Neuronal stem cell (in vitro differentiated cells): ENCODE data around the gene SYNJ1.

Experiments
- DNase-seq: peaks from one replicate; pipeline ENCODE4 v3.0.0-alpha.2; 2013; ENCODE audit warnings: low spot score
- H2AFZ ChIP-seq: one replicate; pipeline ENCODE4 v1.6.1; 2013; ENCODE audit warnings: mild to moderate bottlenecking, low read length, inconsistent platforms
- H2AK5ac ChIP-seq: 2 replicates; pipeline ENCODE4 v1.6.1; 2013; ENCODE audit warnings: low read depth, mild to moderate bottlenecking, inconsistent platforms, low read length, moderate library complexity, mixed read lengths
- H2BK120ac ChIP-seq: 2 replicates; pipeline ENCODE4 v1.6.1; 2013; ENCODE audit warnings: low read depth, mild to moderate bottlenecking, inconsistent platforms, low read length, moderate library complexity, mixed read lengths
- H2BK12ac ChIP-seq: one replicate; pipeline ENCODE4 v1.6.1; 2013; ENCODE audit warnings: low read length, inconsistent platforms
- H2BK15ac ChIP-seq: 2 replicates; pipeline ENCODE4 v1.6.1; 2013; ENCODE audit warnings: mild to moderate bottlenecking, low read length, inconsistent platforms, mixed read lengths
- H2BK5ac ChIP-seq: one replicate; pipeline ENCODE4 v1.6.1; 2013; ENCODE audit warnings: inconsistent platforms, mild to moderate bottlenecking, low read length, moderate library complexity
- H3K14ac ChIP-seq: one replicate; pipeline ENCODE4 v1.6.1; 2013; ENCODE audit warnings: low read length, inconsistent platforms
- H3K18ac ChIP-seq: 2 replicates; pipeline ENCODE4 v1.6.1; 2013; ENCODE audit warnings: low read length, inconsistent platforms
- H3K23ac ChIP-seq: 2 replicates; pipeline ENCODE4 v1.6.1; 2013; ENCODE audit warnings: low read depth, mild to moderate bottlenecking, mixed read lengths, low read length, inconsistent platforms; ENCODE audit not compliant: poor library complexity
- H3K27ac ChIP-seq: replicated peaks from 3 replicates; pipeline ENCODE4 v1.5.1; 2013; ENCODE audit warnings: low read length, inconsistent platforms
- H3K27me3 ChIP-seq, 3 experiments: 2 replicates each; pipeline ENCODE4 v1.6.1; 2013; ENCODE audit warnings: low read length in 3 of 3, mild to moderate bottlenecking in 2 of 3, inconsistent platforms in 1 of 3, low read depth in 1 of 3, mixed read lengths in 1 of 3, moderate library complexity in 1 of 3; ENCODE audit not compliant: control insufficient read depth in 3 of 3, insufficient read depth in 3 of 3
- H3K36me3 ChIP-seq, 2 donors: replicated peaks in 1 of 2; 2 replicates each; pipeline ENCODE4 v1.6.1; 2013; ENCODE audit warnings: low read length in 2 of 2; ENCODE audit not compliant: control insufficient read depth in 2 of 2, insufficient read depth in 2 of 2
- H3K4ac ChIP-seq: 2 replicates; pipeline ENCODE4 v1.6.1; 2013; ENCODE audit warnings: inconsistent platforms, mild to moderate bottlenecking, low read length, moderate library complexity
- H3K4me1 ChIP-seq, 2 donors: 1 replicate in 1 of 2; 2 replicates in 1 of 2; pipeline ENCODE4 v1.6.1; 2013; ENCODE audit warnings: low read length in 2 of 2, low read depth in 1 of 2; ENCODE audit not compliant: control insufficient read depth in 2 of 2, insufficient read depth in 1 of 2
- H3K4me2 ChIP-seq: one replicate; pipeline ENCODE4 v1.6.1; 2013; ENCODE audit warnings: mild to moderate bottlenecking, low read length, inconsistent platforms; ENCODE audit not compliant: insufficient read depth, poor library complexity, severe bottlenecking
- H3K4me3 ChIP-seq, 2 donors: 2 replicates each; pipeline ENCODE4 v1.5.1; 2013; ENCODE audit warnings: low read length in 2 of 2, mild to moderate bottlenecking in 2 of 2, inconsistent platforms in 1 of 2, moderate library complexity in 1 of 2
- H3K79me1 ChIP-seq: one replicate; pipeline ENCODE4 v1.6.1; 2013; ENCODE audit warnings: low read depth, mild to moderate bottlenecking, inconsistent platforms, low read length, moderate library complexity
- H3K9ac ChIP-seq: one replicate; pipeline ENCODE4 v1.6.1; 2013; ENCODE audit warnings: mild to moderate bottlenecking, low read depth, low read length, inconsistent platforms; ENCODE audit not compliant: poor library complexity
- H3K9me3 ChIP-seq, 2 donors: replicated peaks in 1 of 2; 2 replicates each; pipeline versions ENCODE3 to v1.6.1; 2013; ENCODE audit warnings: low read length in 2 of 2, mild to moderate bottlenecking in 2 of 2, inconsistent platforms in 1 of 2, low read depth in 1 of 2, mixed read lengths in 1 of 2, moderate library complexity in 1 of 2; ENCODE audit not compliant: control insufficient read depth in 2 of 2, insufficient read depth in 1 of 2
- H4K8ac ChIP-seq: one replicate; pipeline ENCODE4 v1.6.1; 2013; ENCODE audit warnings: low read depth, mild to moderate bottlenecking, inconsistent platforms, low read length, moderate library complexity
- H4K91ac ChIP-seq: one replicate; pipeline ENCODE4 v1.6.1; 2013; ENCODE audit warnings: low read length, low read depth, mild to moderate bottlenecking, inconsistent platforms; ENCODE audit not compliant: poor library complexity
- WGBS, 2 donors: extraction: QIAGEN DNeasy Blood & Tissue Kit; methylation state at CpG; one replicate each; pipeline ENCODE4 v1.1.7; 2013; ENCODE audit warnings: missing lambda C conversion rate in 2 of 2, mixed read lengths in 1 of 2; ENCODE audit not compliant: insufficient read length in 2 of 2, insufficient replicate concordance in 1 of 2; ENCODE audit errors: extremely low coverage in 2 of 2; 5-methylcytosine and 5-hydroxymethylcytosine counted together

The SYNJ1 gene

GRCh38 chr21:32593690-32594089 is 134.1 kb downstream of the SYNJ1 start:
- H3K4me3 ChIP-seq = no peak overlapping the region
- WGBS, 2 donors = no CpG with 5 or more reads among the region's 8 CpGs
- H4K8ac ChIP-seq = no peak overlapping the region
- H3K23ac ChIP-seq = no peak overlapping the region
- peaks cover 0 to 5% of the 10 kb centered on the region in 2 donors for H3K36me3 ChIP-seq
- no peak overlapping the region for H3K9ac ChIP-seq
- no peak overlapping the region for H4K91ac ChIP-seq
- no peak overlapping the region for H3K4me2 ChIP-seq
- H2BK5ac ChIP-seq = no peak overlapping the region
- no peak overlapping the region for H2BK12ac ChIP-seq
- H3K27ac ChIP-seq = no peak overlapping the region
- no peak overlapping the region for H2BK120ac ChIP-seq
- no peaks in the 10 kb centered on the region for H3K27me3 ChIP-seq
- H3K79me1 ChIP-seq = no peaks in the 10 kb centered on the region
- no peak for DNase-seq
- no peak overlapping the region for H3K4ac ChIP-seq
- H3K18ac ChIP-seq = no peak overlapping the region
- no peak overlapping the region for H2AK5ac ChIP-seq
- H2AFZ ChIP-seq = no peak overlapping the region
- no peaks in the 10 kb centered on the region for H3K9me3 ChIP-seq
- H3K14ac ChIP-seq = no peak overlapping the region
- no peaks in the 10 kb centered on the region for H3K4me1 ChIP-seq
- no peak overlapping the region for H2BK15ac ChIP-seq

GRCh38 chr21:32592929-32593502 is 134.8 kb downstream of the SYNJ1 start:
- Histone ChIP-seq H3K27ac (no peak overlapping the region), H3K4me2 (no peak overlapping the region), H3K9ac (no peak overlapping the region), H3K18ac (no peak overlapping the region), H2BK120ac (no peak overlapping the region), H4K91ac (no peak overlapping the region), H3K9me3 (no peaks in the 10 kb centered on the region), H3K14ac (no peak overlapping the region), H2BK15ac (no peak overlapping the region), H2BK5ac (no peak overlapping the region), H3K23ac (no peak overlapping the region), H3K79me1 (no peaks in the 10 kb centered on the region), H2BK12ac (no peak overlapping the region), H3K4me3 (no peak overlapping the region), H3K4ac (no peak overlapping the region), H3K4me1 (no peaks in the 10 kb centered on the region), H2AFZ (no peak overlapping the region), H2AK5ac (no peak overlapping the region), H3K36me3 (peaks cover 0 to 2% of the 10 kb centered on the region in 2 donors), H4K8ac (no peak overlapping the region), H3K27me3 (no peaks in the 10 kb centered on the region)
- no CpG with 5 or more reads among the region's 10 CpGs for WGBS, 2 donors
- no peak for DNase-seq

- H3K9ac ChIP-seq = no peak overlapping the region
- no peak overlapping the region for H2BK15ac ChIP-seq
- no peak overlapping the region for H3K4ac ChIP-seq
- H3K79me1 ChIP-seq = no peaks in the 10 kb centered on the region
- no peak overlapping the region for H2BK120ac ChIP-seq
- no peak overlapping the region for H3K27ac ChIP-seq
- H3K18ac ChIP-seq = no peak overlapping the region
- no peak overlapping the region for H4K8ac ChIP-seq
- H2AFZ ChIP-seq = no peak overlapping the region
- H2BK5ac ChIP-seq = no peak overlapping the region
- no peak overlapping the region for H3K4me2 ChIP-seq
- no CpG with 5 or more reads among the region's 4 CpGs for WGBS, 2 donors
- H3K27me3 ChIP-seq = no peaks in the 10 kb centered on the region
- no peaks in the 10 kb centered on the region for H3K4me1 ChIP-seq
- no peak overlapping the region for H2BK12ac ChIP-seq
- DNase-seq = no peak
- H3K9me3 ChIP-seq = no peaks in the 10 kb centered on the region
- no peaks in the 10 kb centered on the region for H3K36me3 ChIP-seq
- H3K4me3 ChIP-seq = no peak overlapping the region
- H3K14ac ChIP-seq = no peak overlapping the region
- H4K91ac ChIP-seq = no peak overlapping the region
- H3K23ac ChIP-seq = no peak overlapping the region
- H2AK5ac ChIP-seq = no peak overlapping the region
Observed at GRCh38 chr21:32590130-32590529, 137.7 kb downstream of the SYNJ1 start.

- H4K8ac ChIP-seq = no peak overlapping the region
- no peak overlapping the region for H3K4ac ChIP-seq
- no peak overlapping the region for H3K27ac ChIP-seq
- no peak overlapping the region for H3K18ac ChIP-seq
- no peak overlapping the region for H3K14ac ChIP-seq
- H2BK12ac ChIP-seq = no peak overlapping the region
- H3K79me1 ChIP-seq = peaks cover 2% of the 10 kb centered on the region
- no CpG with 5 or more reads among the region's 5 CpGs for WGBS, 2 donors
- H4K91ac ChIP-seq = no peak overlapping the region
- H3K4me1 ChIP-seq = no peaks in the 10 kb centered on the region
- no peaks in the 10 kb centered on the region for H3K36me3 ChIP-seq
- H2AFZ ChIP-seq = no peak overlapping the region
- H3K23ac ChIP-seq = no peak overlapping the region
- no peak overlapping the region for H3K9ac ChIP-seq
- no peak overlapping the region for H2BK5ac ChIP-seq
- no peak for DNase-seq
- no peaks in the 10 kb centered on the region for H3K9me3 ChIP-seq
- no peak overlapping the region for H2AK5ac ChIP-seq
- no peaks in the 10 kb centered on the region for H3K27me3 ChIP-seq
- H2BK120ac ChIP-seq = no peak overlapping the region
- no peak overlapping the region for H2BK15ac ChIP-seq
- H3K4me2 ChIP-seq = no peak overlapping the region
- no peak overlapping the region for H3K4me3 ChIP-seq
Observed at GRCh38 chr21:32587651-32588050, 140.2 kb downstream of the SYNJ1 start.
